ENCODE measurements around the gene RAB33A. TPM values are rescaled to one million over a fixed set of nuclear protein-coding genes. Genes with fewer than 3 reads are reported as not detected.

The RAB33A gene
- total RNA-seq, 1 donor from 2014 or later = 18.5 TPM

DNA sequence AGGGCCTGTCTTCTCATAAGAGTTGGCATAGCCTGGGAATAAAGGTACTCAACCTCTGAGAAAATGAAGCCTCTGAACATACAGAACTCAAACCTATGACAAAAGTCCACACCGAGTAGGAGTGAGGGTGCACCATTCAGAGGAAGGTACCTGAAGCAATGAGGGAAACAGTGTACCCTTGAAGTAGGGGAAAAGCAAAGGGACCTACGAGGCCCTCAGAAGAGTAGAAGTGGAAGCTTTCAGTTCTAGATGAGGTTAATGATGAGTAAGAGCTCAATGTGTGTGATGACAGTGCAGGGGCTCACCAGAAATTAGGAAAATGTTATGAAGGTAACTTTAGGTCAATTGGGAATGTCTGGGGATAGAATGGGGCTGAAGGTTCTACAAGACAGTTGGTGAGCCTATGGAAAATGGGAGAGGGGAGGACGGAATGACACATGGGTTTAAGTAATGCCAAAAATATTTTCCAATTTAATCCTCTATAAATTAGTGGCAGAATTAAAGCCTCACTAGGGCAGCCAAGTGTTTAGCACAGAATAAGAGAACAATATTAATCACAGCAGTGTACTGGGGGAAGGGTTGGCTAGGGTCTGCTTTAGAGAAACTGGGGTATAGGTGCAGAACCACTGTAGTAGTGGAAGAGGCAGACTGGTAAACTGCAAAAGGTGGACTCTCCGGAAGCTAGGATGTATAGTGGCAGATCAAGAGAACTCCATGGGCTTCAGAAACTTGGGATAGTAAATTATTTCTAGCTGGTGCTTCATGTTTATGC is 39.8 kb downstream of the RAB33A start:
- TF ChIP-seq, protein P1, sequence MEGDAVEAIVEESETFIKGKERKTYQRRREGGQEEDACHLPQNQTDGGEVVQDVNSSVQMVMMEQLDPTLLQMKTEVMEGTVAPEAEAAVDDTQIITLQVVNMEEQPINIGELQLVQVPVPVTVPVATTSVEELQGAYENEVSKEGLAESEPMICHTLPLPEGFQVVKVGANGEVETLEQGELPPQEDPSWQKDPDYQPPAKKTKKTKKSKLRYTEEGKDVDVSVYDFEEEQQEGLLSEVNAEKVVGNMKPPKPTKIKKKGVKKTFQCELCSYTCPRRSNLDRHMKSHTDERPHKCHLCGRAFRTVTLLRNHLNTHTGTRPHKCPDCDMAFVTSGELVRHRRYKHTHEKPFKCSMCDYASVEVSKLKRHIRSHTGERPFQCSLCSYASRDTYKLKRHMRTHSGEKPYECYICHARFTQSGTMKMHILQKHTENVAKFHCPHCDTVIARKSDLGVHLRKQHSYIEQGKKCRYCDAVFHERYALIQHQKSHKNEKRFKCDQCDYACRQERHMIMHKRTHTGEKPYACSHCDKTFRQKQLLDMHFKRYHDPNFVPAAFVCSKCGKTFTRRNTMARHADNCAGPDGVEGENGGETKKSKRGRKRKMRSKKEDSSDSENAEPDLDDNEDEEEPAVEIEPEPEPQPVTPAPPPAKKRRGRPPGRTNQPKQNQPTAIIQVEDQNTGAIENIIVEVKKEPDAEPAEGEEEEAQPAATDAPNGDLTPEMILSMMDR (conservative IDR thresholded peaks at IDR 0.05) = no peak
- Mint-ChIP-seq H3K27me3 (ENCODE audit: low read depth) (no peaks in the 10 kb centered on the region), H3K4me3 (no peak overlapping the region)

DNA sequence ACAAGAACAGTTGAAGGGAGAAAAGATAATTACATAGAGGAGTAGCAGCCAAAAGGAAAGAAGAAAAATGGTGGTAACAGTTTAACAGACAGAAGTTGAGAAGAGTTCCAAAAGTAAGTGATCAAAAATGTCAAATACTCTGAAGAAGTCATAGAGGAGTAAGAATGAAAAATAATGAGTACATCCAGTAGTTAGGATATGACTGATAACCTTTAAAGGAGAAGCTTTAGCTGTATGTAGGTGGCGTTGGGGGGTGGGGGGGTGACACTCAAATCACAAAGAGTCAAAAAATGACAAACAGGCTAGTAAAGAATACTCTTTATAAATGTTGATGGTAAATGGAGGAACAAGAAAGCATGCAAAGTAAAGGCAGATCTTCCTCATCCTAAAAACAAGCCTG is 40.6 kb downstream of the RAB33A start:
- H3K27me3 Mint-ChIP-seq (ENCODE audit: low read depth) = no peaks in the 10 kb centered on the region
- peaks cover 39% of the 10 kb centered on the region for H3K36me3 Mint-ChIP-seq (ENCODE audit: low read depth)
- peaks cover 5% of the 10 kb centered on the region for H3K4me1 Mint-ChIP-seq
- H3K9me3 Mint-ChIP-seq = peaks cover 12% of the 10 kb centered on the region
- no peak overlapping the region for H3K4me3 Mint-ChIP-seq
- no peak for DNase-seq (ENCODE audit: low read depth, low spot score)
- TF ChIP-seq, protein P1 (conservative IDR thresholded peaks at IDR 0.05) = no peak
- H3K27ac Mint-ChIP-seq (ENCODE audit: unreplicated experiment) = no peak overlapping the region

More for the DNA sequence above, 39.8 kb downstream of the RAB33A start:
- Mint-ChIP-seq H3K9me3 (peaks cover 12% of the 10 kb centered on the region), H3K36me3 (ENCODE audit: low read depth) (peaks cover 40% of the 10 kb centered on the region), H3K4me1 (peaks cover 5% of the 10 kb centered on the region), H3K27ac (ENCODE audit: unreplicated experiment) (no peak overlapping the region)
- no peak for DNase-seq (ENCODE audit: low read depth, low spot score)

DNA sequence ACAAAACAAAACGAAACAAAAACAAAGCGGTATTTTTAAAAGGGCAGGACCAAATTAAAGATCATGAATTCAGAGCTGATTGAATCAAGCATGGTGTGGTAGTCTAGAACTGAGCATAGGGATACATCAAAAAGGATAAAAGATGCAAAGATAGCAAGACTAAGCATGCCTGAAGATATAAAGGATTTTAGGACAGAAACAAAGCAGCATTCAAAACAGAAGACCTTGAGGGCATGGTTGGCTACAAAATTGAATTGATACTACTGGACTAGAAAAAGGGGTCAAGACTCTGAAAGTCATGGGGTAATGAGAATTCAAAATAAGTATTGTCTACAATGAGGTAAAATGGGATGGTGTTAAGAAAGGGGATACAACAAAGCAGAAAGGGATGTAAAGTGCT is 41.6 kb downstream of the RAB33A start:
- Mint-ChIP-seq H3K27ac (ENCODE audit: unreplicated experiment) (no peak overlapping the region), H3K4me3 (no peak overlapping the region), H3K9me3 (peaks cover 12% of the 10 kb centered on the region), H3K4me1 (peaks cover 5% of the 10 kb centered on the region), H3K27me3 (ENCODE audit: low read depth) (no peaks in the 10 kb centered on the region), H3K36me3 (ENCODE audit: low read depth) (peaks cover 36% of the 10 kb centered on the region)
- TF ChIP-seq, protein P1 (conservative IDR thresholded peaks at IDR 0.05) = no peak
- DNase-seq (ENCODE audit: low read depth, low spot score) = no peak

DNA sequence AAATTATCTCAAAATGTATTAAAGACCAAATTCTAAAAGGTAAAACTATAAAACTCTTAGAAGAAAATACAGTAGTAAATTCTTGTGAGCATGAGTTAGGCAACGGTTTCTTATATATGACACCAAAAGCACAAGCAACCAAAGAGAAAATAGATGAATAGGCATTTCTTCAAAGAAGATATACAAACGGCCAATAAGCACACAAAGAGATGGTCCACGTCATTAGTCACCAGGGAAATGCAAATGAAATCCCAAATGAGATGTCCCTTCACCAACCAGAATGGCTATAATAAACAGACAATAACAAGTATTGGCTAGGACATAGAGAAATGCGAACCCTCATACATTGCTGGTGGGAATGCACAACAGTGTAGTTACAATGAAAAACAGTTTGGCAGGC is 44.6 kb downstream of the RAB33A start:
- H3K27ac Mint-ChIP-seq (ENCODE audit: unreplicated experiment) = no peak overlapping the region
- peaks cover 12% of the 10 kb centered on the region for H3K9me3 Mint-ChIP-seq
- DNase-seq (ENCODE audit: low read depth, low spot score) = no peak
- TF ChIP-seq, protein P1 (conservative IDR thresholded peaks at IDR 0.05) = no peak
- H3K4me3 Mint-ChIP-seq = no peak overlapping the region
- no peaks in the 10 kb centered on the region for H3K27me3 Mint-ChIP-seq (ENCODE audit: low read depth)
- peaks cover 32% of the 10 kb centered on the region for H3K36me3 Mint-ChIP-seq (ENCODE audit: low read depth)
- H3K4me1 Mint-ChIP-seq = peaks cover 5% of the 10 kb centered on the region

DNA sequence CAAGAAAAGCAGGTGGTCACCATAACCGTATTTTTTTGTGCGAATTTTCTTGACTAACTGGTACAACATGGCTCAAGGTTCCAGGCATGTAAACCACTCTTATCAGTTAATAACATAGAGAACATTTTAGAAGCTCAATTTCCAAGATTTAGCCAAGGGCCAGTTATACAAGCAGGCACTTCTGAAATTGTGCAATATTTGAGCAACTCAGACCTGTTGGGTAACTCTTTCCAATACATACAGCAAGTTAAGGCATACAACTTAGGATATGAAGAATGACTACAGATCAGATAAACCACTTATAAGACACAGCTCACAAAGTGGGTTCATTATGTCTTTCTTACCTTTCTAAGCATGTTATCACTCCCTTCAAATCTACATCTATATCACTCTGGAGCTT is 53.0 kb downstream of the RAB33A start:
- no peak for DNase-seq (ENCODE audit: low read depth, low spot score)
- Mint-ChIP-seq H3K9me3 (no peaks in the 10 kb centered on the region), H3K27me3 (ENCODE audit: low read depth) (no peaks in the 10 kb centered on the region), H3K27ac (ENCODE audit: unreplicated experiment) (no peak overlapping the region), H3K4me1 (no peaks in the 10 kb centered on the region), H3K4me3 (no peak overlapping the region), H3K36me3 (ENCODE audit: low read depth) (peaks cover 7% of the 10 kb centered on the region)
- TF ChIP-seq, protein P1 (conservative IDR thresholded peaks at IDR 0.05) = no peak
